DOHH2 (cell line): ENCODE results near the gene RBMS3.

Source experiments
- H3F3A ChIP-seq: fragments of 200-600 bp; sonication (generic), shearing (Covaris generic); 2 replicates; pipeline ENCODE4 v1.6.0; 2016; ENCODE audit warnings: antibody characterized with exemption, mild to moderate bottlenecking; ENCODE audit not compliant: control insufficient read depth, insufficient read depth
- H3K27ac ChIP-seq: fragments of 200-600 bp; sonication (generic); 2 replicates; pipeline ENCODE4 v1.5.1; 2014; ENCODE audit warnings: low read depth, mild to moderate bottlenecking, low read length, moderate library complexity
- H3K27me3 ChIP-seq: fragments of 200-600 bp; sonication (generic); 2 replicates; pipeline ENCODE4 v1.6.1; 2014; ENCODE audit warnings: mild to moderate bottlenecking, low read length, mixed read lengths; ENCODE audit not compliant: control insufficient read depth
- H3K36me3 ChIP-seq: fragments of 200-600 bp; sonication (generic); 2 replicates; pipeline ENCODE4 v1.6.1; 2014; ENCODE audit warnings: mild to moderate bottlenecking, low read length, moderate library complexity, mixed read lengths; ENCODE audit not compliant: control insufficient read depth
- H3K4me1 ChIP-seq: fragments of 200-600 bp; sonication (generic); 2 replicates; pipeline ENCODE4 v1.6.1; 2014; ENCODE audit warnings: mild to moderate bottlenecking, low read length, mixed read lengths; ENCODE audit not compliant: control insufficient read depth
- H3K4me2 ChIP-seq: fragments of 200-600 bp; sonication (generic); 2 replicates; pipeline ENCODE4 v1.6.0; 2014; ENCODE audit warnings: mild to moderate bottlenecking, low read length, moderate library complexity
- H3K4me3 ChIP-seq: fragments of 200-600 bp; sonication (generic); 2 replicates; pipeline ENCODE4 v1.5.1; 2014; ENCODE audit warnings: mild to moderate bottlenecking, low read length, mixed read lengths
- H3K79me2 ChIP-seq: fragments of 200-600 bp; sonication (generic); 2 replicates; pipeline ENCODE4 v1.6.1; 2014; ENCODE audit warnings: mild to moderate bottlenecking, low read length, mixed read lengths; ENCODE audit not compliant: control insufficient read depth
- H3K9me2 ChIP-seq: fragments of 200-600 bp; sonication (generic); replicated peaks from 2 replicates; pipeline ENCODE4 v1.6.1; 2014; ENCODE audit warnings: mild to moderate bottlenecking, low read length, mixed read lengths; ENCODE audit not compliant: control insufficient read depth
- H3K9me3 ChIP-seq: fragments of 200-600 bp; sonication (generic); 2 replicates; pipeline ENCODE4 v1.6.1; 2014; ENCODE audit warnings: antibody characterized with exemption, low read length, mixed read lengths; ENCODE audit not compliant: control insufficient read depth, insufficient read depth
- H4K20me1 ChIP-seq: fragments of 200-600 bp; sonication (generic); 2 replicates; pipeline ENCODE4 v1.6.0; 2014; ENCODE audit warnings: low read depth, mild to moderate bottlenecking, antibody characterized with exemption, low read length, moderate library complexity; ENCODE audit not compliant: control insufficient read depth, insufficient read depth
- EZH2phosphoT487 ChIP-seq: fragments of 200-600 bp; sonication (generic); IDR thresholded peaks from 2 replicates; pipeline ENCODE4 v1.6.1; 2017; ENCODE audit warnings: borderline replicate concordance, mild to moderate bottlenecking, antibody characterized with exemption, low read length, moderate library complexity, mixed read lengths
- TF ChIP-seq, protein P1 (sequence below): fragments of 200-600 bp; sonication (generic); IDR thresholded peaks from one replicate; pipeline ENCODE4 v1.5.1; 2014; ENCODE audit warnings: antibody characterized with exemption, mild to moderate bottlenecking, low read depth, low read length; ENCODE audit not compliant: poor library complexity, severe bottlenecking

RBMS3 gene

GRCh38 chr3:29333576-29333975, 52.7 kb downstream of the RBMS3 start:
- no peaks in the 10 kb centered on the region for H3K9me3 ChIP-seq
- TF ChIP-seq EZH2phosphoT487, result no peak
- TF ChIP-seq, protein P1, sequence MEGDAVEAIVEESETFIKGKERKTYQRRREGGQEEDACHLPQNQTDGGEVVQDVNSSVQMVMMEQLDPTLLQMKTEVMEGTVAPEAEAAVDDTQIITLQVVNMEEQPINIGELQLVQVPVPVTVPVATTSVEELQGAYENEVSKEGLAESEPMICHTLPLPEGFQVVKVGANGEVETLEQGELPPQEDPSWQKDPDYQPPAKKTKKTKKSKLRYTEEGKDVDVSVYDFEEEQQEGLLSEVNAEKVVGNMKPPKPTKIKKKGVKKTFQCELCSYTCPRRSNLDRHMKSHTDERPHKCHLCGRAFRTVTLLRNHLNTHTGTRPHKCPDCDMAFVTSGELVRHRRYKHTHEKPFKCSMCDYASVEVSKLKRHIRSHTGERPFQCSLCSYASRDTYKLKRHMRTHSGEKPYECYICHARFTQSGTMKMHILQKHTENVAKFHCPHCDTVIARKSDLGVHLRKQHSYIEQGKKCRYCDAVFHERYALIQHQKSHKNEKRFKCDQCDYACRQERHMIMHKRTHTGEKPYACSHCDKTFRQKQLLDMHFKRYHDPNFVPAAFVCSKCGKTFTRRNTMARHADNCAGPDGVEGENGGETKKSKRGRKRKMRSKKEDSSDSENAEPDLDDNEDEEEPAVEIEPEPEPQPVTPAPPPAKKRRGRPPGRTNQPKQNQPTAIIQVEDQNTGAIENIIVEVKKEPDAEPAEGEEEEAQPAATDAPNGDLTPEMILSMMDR, result no peak
- H3K36me3 ChIP-seq, result no peaks in the 10 kb centered on the region
- H3K4me3 ChIP-seq, result no peak overlapping the region
- no peaks in the 10 kb centered on the region for H3K79me2 ChIP-seq
- H3K27me3 ChIP-seq, result no peaks in the 10 kb centered on the region
- H3K4me2 ChIP-seq, result no peak overlapping the region
- no peaks in the 10 kb centered on the region for H3F3A ChIP-seq
- peaks cover 24% of the 10 kb centered on the region for H3K4me1 ChIP-seq
- H3K27ac ChIP-seq, result no peak overlapping the region
- no peaks in the 10 kb centered on the region for H4K20me1 ChIP-seq
- H3K9me2 ChIP-seq, result no peaks in the 10 kb centered on the region

- no peak for TF ChIP-seq EZH2phosphoT487
- TF ChIP-seq, protein P1, result no peak
- H3K27me3 ChIP-seq, result no peaks in the 10 kb centered on the region
- peaks cover 35% of the 10 kb centered on the region for H3K4me1 ChIP-seq
- no peak overlapping the region for H3K4me2 ChIP-seq
- H3K79me2 ChIP-seq, result no peaks in the 10 kb centered on the region
- no peak overlapping the region for H3K4me3 ChIP-seq
- no peaks in the 10 kb centered on the region for H3K9me3 ChIP-seq
- H3K27ac ChIP-seq, result no peak overlapping the region
- H3K9me2 ChIP-seq, result no peaks in the 10 kb centered on the region
- H3K36me3 ChIP-seq, result no peaks in the 10 kb centered on the region
- H3F3A ChIP-seq, result no peaks in the 10 kb centered on the region
- no peaks in the 10 kb centered on the region for H4K20me1 ChIP-seq
These were observed 53.8 kb downstream of the RBMS3 start for GRCh38 chr3:29334706-29335105.

GRCh38 chr3:29335438-29335837, 54.6 kb downstream of the RBMS3 start:
- H3F3A ChIP-seq, result no peaks in the 10 kb centered on the region
- no peaks in the 10 kb centered on the region for H3K9me2 ChIP-seq
- no peaks in the 10 kb centered on the region for H4K20me1 ChIP-seq
- no peak overlapping the region for H3K27ac ChIP-seq
- no peaks in the 10 kb centered on the region for H3K36me3 ChIP-seq
- H3K27me3 ChIP-seq, result no peaks in the 10 kb centered on the region
- no peak for TF ChIP-seq EZH2phosphoT487
- TF ChIP-seq, protein P1, result no peak
- no peaks in the 10 kb centered on the region for H3K79me2 ChIP-seq
- peaks cover 37% of the 10 kb centered on the region for H3K4me1 ChIP-seq
- no peak overlapping the region for H3K4me2 ChIP-seq
- H3K9me3 ChIP-seq, result no peaks in the 10 kb centered on the region
- H3K4me3 ChIP-seq, result no peak overlapping the region

GRCh38 chr3:29335943-29336342, 55.1 kb downstream of the RBMS3 start:
- no peak for TF ChIP-seq EZH2phosphoT487
- TF ChIP-seq, protein P1, result no peak
- no peak overlapping the region for H3K4me3 ChIP-seq
- no peaks in the 10 kb centered on the region for H3K9me2 ChIP-seq
- H3F3A ChIP-seq, result no peaks in the 10 kb centered on the region
- no peak overlapping the region for H3K27ac ChIP-seq
- no peaks in the 10 kb centered on the region for H4K20me1 ChIP-seq
- no peaks in the 10 kb centered on the region for H3K36me3 ChIP-seq
- H3K4me2 ChIP-seq, result no peak overlapping the region
- peaks cover 37% of the 10 kb centered on the region for H3K4me1 ChIP-seq
- H3K79me2 ChIP-seq, result no peaks in the 10 kb centered on the region
- no peaks in the 10 kb centered on the region for H3K9me3 ChIP-seq
- H3K27me3 ChIP-seq, result no peaks in the 10 kb centered on the region
